Smooth muscle cell (in vitro differentiated cells): Measurements from ENCODE around the gene SENP7. TPM values are rescaled to one million over a fixed set of nuclear protein-coding genes. Genes with fewer than 3 reads are reported as not detected.
"Not testable (repeated sequence)": the region's sequence is repeated elsewhere in the genome, so short reads cannot be mapped to it uniquely, and the experiment has no call there.

Experiments used
- DNase-seq: peaks from one replicate; lab custom pipeline; 2025; ENCODE audit not compliant: unreplicated experiment; lab: John Stamatoyannopoulos, UW
- H2AFZ ChIP-seq: fragments of 200-600 bp; sonication (generic); 2 replicates; pipeline ENCODE4 v1.6.0; 2016; ENCODE audit warnings: antibody characterized with exemption, low read depth, mild to moderate bottlenecking
- H3F3A ChIP-seq: fragments of 200-600 bp; sonication (generic); 2 replicates; pipeline ENCODE4 v1.6.0; 2017; ENCODE audit warnings: antibody characterized with exemption, low read depth
- H3K27ac ChIP-seq: fragments of 200-600 bp; sonication (generic); 2 replicates; pipeline ENCODE4 v1.5.1; 2016; ENCODE audit warnings: low read depth, mild to moderate bottlenecking
- H3K27me3 ChIP-seq: fragments of 200-600 bp; sonication (generic); 2 replicates; pipeline ENCODE4 v1.6.1; 2016; ENCODE audit warnings: low read depth, mild to moderate bottlenecking
- H3K36me3 ChIP-seq: fragments of 200-600 bp; sonication (generic); 2 replicates; pipeline ENCODE4 v1.5.1; 2016; ENCODE audit warnings: low read depth
- H3K4me1 ChIP-seq: fragments of 200-600 bp; sonication (generic); 2 replicates; pipeline ENCODE4 v1.5.1; 2016; ENCODE audit warnings: low read depth
- H3K4me2 ChIP-seq: fragments of 200-600 bp; sonication (generic); 2 replicates; pipeline ENCODE4 v1.6.0; 2016; ENCODE audit warnings: mild to moderate bottlenecking
- H3K4me3 ChIP-seq: fragments of 200-600 bp; sonication (generic); 2 replicates; pipeline ENCODE4 v1.5.1; 2016; ENCODE audit warnings: mild to moderate bottlenecking
- H3K79me2 ChIP-seq: fragments of 200-600 bp; sonication (generic); 2 replicates; pipeline ENCODE4 v1.6.0; 2016; ENCODE audit warnings: low read depth, mild to moderate bottlenecking
- H3K9ac ChIP-seq: fragments of 200-600 bp; sonication (generic); 2 replicates; pipeline ENCODE4 v1.6.0; 2016; ENCODE audit warnings: low read depth
- H3K9me3 ChIP-seq: fragments of 200-600 bp; sonication (generic); replicated peaks from 2 replicates; pipeline ENCODE4 v1.5.1; 2016; ENCODE audit warnings: low read depth
- H4K20me1 ChIP-seq: fragments of 200-600 bp; sonication (generic); 2 replicates; pipeline ENCODE4 v1.6.0; 2016; ENCODE audit warnings: low read depth
- CTCF ChIP-seq: fragments of 200-600 bp; sonication (generic); IDR thresholded peaks from 2 replicates; pipeline ENCODE4 v1.5.1; 2017; ENCODE audit warnings: borderline replicate concordance, mild to moderate bottlenecking, antibody characterized with exemption; ENCODE audit not compliant: insufficient read depth, poor library complexity, severe bottlenecking
- WGBS: methylation state at CpG from one replicate; pipeline ENCODE4 v1.1.7; 2016; ENCODE audit warnings: low lambda C conversion rate; 5-methylcytosine and 5-hydroxymethylcytosine counted together
- polyA plus RNA-seq: library from polyadenylated mRNA; unstranded; fragments of >200 nt; fragmentation: Nextera tagmentation; extraction: Ambion mirVana; gene quantifications from 2 replicates; pipeline ENCODE4 v1.2.1, GENCODE V29; 2016
- total RNA-seq: library from RNA; depleted of rRNA; stranded (reverse); fragments of >200 nt; gene quantifications from 2 replicates; pipeline ENCODE4 v1.2.3, GENCODE V29; 2014

Gene SENP7
- total and polyA plus RNA-seq, 2 experiments from 2014 or later = 6.6 to 37.1 TPM

GRCh38 chr3:101549473-101549872 is 36.5 kb upstream of the SENP7 start:
- H3K79me2 ChIP-seq = no peaks in the 10 kb centered on the region

GRCh38 chr3:101548527-101549105 is 35.6 kb upstream of the SENP7 start:
- TF ChIP-seq CTCF = no peak
- Histone ChIP-seq H3K79me2 (no peaks in the 10 kb centered on the region), H3K27me3 (no peaks in the 10 kb centered on the region), H3K4me2 (no peak overlapping the region), H3F3A (no peaks in the 10 kb centered on the region), H4K20me1 (no peaks in the 10 kb centered on the region), H3K9me3 (no peaks in the 10 kb centered on the region), H3K36me3 (no peaks in the 10 kb centered on the region), H3K4me1 (no peaks in the 10 kb centered on the region), H3K27ac (no peak overlapping the region), H2AFZ (no peak overlapping the region), H3K9ac (no peak overlapping the region), H3K4me3 (no peak overlapping the region)
- DNase-seq = no peak
- 84% methylated on average over 2 of the region's 2 CpGs for WGBS

More at GRCh38 chr3:101549473-101549872, 36.5 kb upstream of the SENP7 start:
- no peak overlapping the region for H3K27ac ChIP-seq
- TF ChIP-seq CTCF = no peak
- WGBS = 89% methylated on average over 1 of the region's 1 CpG
- H3K4me3 ChIP-seq = no peak overlapping the region
- no peak overlapping the region for H3K4me2 ChIP-seq
- no peak for DNase-seq
- H3K4me1 ChIP-seq = no peaks in the 10 kb centered on the region
- no peak overlapping the region for H3K9ac ChIP-seq
- no peaks in the 10 kb centered on the region for H4K20me1 ChIP-seq
- no peak overlapping the region for H2AFZ ChIP-seq
- no peaks in the 10 kb centered on the region for H3K36me3 ChIP-seq
- H3K9me3 ChIP-seq = no peaks in the 10 kb centered on the region
- H3K27me3 ChIP-seq = no peaks in the 10 kb centered on the region
- H3F3A ChIP-seq = no peaks in the 10 kb centered on the region

GRCh38 chr3:101544161-101544850 is 31.3 kb upstream of the SENP7 start:
- Histone ChIP-seq H3K27ac (no peak overlapping the region), H3K36me3 (no peaks in the 10 kb centered on the region), H3K9ac (no peak overlapping the region), H3F3A (no peaks in the 10 kb centered on the region), H3K4me2 (no peak overlapping the region), H3K4me3 (no peak overlapping the region), H3K79me2 (no peaks in the 10 kb centered on the region), H3K27me3 (no peaks in the 10 kb centered on the region), H3K4me1 (no peaks in the 10 kb centered on the region), H2AFZ (no peak overlapping the region), H3K9me3 (no peaks in the 10 kb centered on the region), H4K20me1 (no peaks in the 10 kb centered on the region)
- WGBS = 82% methylated on average over 1 of the region's 1 CpG
- peak; percentile 19 for TF ChIP-seq CTCF
- DNase-seq = no peak

GRCh38 chr3:101542957-101543356 is 29.9 kb upstream of the SENP7 start:
- Histone ChIP-seq H3F3A (no peaks in the 10 kb centered on the region), H3K4me1 (no peaks in the 10 kb centered on the region), H3K9ac (no peak overlapping the region), H3K36me3 (no peaks in the 10 kb centered on the region), H4K20me1 (no peaks in the 10 kb centered on the region), H3K27ac (no peak overlapping the region), H2AFZ (no peak overlapping the region), H3K4me2 (no peak overlapping the region), H3K4me3 (no peak overlapping the region), H3K27me3 (no peaks in the 10 kb centered on the region), H3K9me3 (no peaks in the 10 kb centered on the region), H3K79me2 (no peaks in the 10 kb centered on the region)
- TF ChIP-seq CTCF = no peak
- DNase-seq = no peak

- DNase-seq, H4K20me1 ChIP-seq, H3K9ac ChIP-seq, H3K36me3 ChIP-seq, H3F3A ChIP-seq, H3K79me2 ChIP-seq, H3K27me3 ChIP-seq, H2AFZ ChIP-seq, H3K9me3 ChIP-seq, H3K27ac ChIP-seq, H3K4me2 ChIP-seq, H3K4me3 ChIP-seq: not testable (repeated sequence)
- WGBS = 90% methylated on average over 1 of the region's 1 CpG
- peaks cover 14% of the 10 kb centered on the region for H3K4me1 ChIP-seq
Observed at GRCh38 chr3:101536955-101537354, 23.9 kb upstream of the SENP7 start.
